Right atrium auricular region (tissue), 2 donors: ENCODE results near the gene TGFB1. TPM values are rescaled to one million over a fixed set of nuclear protein-coding genes. Genes with fewer than 3 reads are reported as not detected.

Experiments used
- DNase-seq: peaks from one replicate; pipeline ENCODE4 v3.0.0-alpha.2; 2019; ENCODE audit warnings: low spot score
- H3K27ac ChIP-seq, 2 donors: fragments of 200-600 bp; sonication (generic); 1 replicate in 1 of 2; 2 replicates in 1 of 2; pipeline ENCODE4 v1.5.1; 2016 to 2019
- H3K27me3 ChIP-seq, 2 donors: fragments of 200-600 bp; sonication (generic); one replicate each; pipeline versions ENCODE4 v1.5.1 to v1.6.0; 2017 to 2019
- H3K36me3 ChIP-seq: fragments of 200-600 bp; sonication (generic); one replicate; pipeline ENCODE4 v1.5.1; 2016
- H3K4me1 ChIP-seq, 2 donors: fragments of 200-600 bp; sonication (generic); one replicate each; pipeline versions ENCODE4 v1.5.1 to v1.6.0; 2017 to 2019
- H3K4me3 ChIP-seq, 2 donors: fragments of 200-600 bp; sonication (generic); 1 replicate in 1 of 2; 2 replicates in 1 of 2; pipeline ENCODE4 v1.5.1; 2017 to 2019; ENCODE audit warnings: mild to moderate bottlenecking in 1 of 2, moderate library complexity in 1 of 2
- H3K9me3 ChIP-seq, 2 donors: fragments of 200-600 bp; sonication (generic); one replicate each; pipeline ENCODE4 v1.5.1; 2019
- total RNA-seq, 2 donors: library from RNA; depleted of rRNA; stranded (reverse); fragments of >200 nt; gene quantifications; one replicate each; pipeline ENCODE4 v1.1.0, GENCODE V29; 2016
- TF ChIP-seq, protein P1 (sequence below), 2 donors: fragments of 200-600 bp; sonication (generic); IDR thresholded peaks; one replicate each; pipeline ENCODE4 v1.5.1; 2019; ENCODE audit warnings: antibody characterized with exemption in 2 of 2

The TGFB1 gene
- total RNA-seq, 2 donors from 2014 or later, result 17.6 to 33.7 TPM

DNA sequence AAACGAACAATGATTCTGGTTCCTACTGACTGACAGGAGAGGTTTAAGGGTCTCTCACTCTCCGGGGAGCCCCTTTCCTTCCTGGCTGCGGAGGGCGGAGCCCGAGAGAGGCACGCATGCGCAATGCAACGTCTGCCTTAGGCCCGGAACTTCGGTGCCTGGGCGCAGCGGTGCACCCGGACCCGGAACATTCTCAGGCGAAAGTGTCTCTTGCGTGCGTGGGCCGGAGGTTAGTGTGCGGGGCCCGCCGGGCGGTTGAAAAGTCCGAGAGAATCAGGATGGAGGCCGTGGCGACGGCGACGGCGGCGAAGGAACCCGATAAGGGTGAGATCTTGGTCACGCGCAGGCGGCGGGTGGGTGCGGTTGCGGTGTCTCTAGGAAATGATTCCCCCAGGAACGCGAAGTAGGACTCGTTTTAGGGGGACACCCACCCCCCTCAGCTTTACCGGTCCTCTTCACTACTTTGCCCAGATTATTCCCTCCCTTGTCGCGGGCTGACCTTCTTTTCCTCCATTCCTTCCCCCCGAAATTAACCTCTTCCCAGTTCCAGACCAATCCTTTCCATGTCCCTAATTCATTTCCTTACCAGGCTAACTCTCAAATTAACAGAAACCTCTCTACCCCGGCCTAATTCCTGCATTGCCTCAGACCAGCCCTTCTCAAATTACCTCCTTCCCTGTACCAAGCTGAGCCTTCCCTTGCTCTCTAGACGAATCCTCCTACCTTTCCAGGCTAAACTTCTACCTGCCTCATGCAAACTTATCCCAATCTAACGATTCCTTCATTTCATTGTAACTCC is 43.5 kb downstream of the TGFB1 start, which contains the start of gene CCDC97:
Gene CCDC97 (plus strand): TSS at position 140 of the 799 bp plus-strand sequence. CDS start 139 bp downstream, at position 279.
- H3K36me3 ChIP-seq, result peaks cover 43% of the 10 kb centered on the region
- H3K4me1 ChIP-seq, result peaks cover 0 to 37% of the 10 kb centered on the region in 2 donors
- DNase-seq, result peak; percentile 84
- H3K9me3 ChIP-seq, result no peaks in the 10 kb centered on the region
- TF ChIP-seq, protein P1, sequence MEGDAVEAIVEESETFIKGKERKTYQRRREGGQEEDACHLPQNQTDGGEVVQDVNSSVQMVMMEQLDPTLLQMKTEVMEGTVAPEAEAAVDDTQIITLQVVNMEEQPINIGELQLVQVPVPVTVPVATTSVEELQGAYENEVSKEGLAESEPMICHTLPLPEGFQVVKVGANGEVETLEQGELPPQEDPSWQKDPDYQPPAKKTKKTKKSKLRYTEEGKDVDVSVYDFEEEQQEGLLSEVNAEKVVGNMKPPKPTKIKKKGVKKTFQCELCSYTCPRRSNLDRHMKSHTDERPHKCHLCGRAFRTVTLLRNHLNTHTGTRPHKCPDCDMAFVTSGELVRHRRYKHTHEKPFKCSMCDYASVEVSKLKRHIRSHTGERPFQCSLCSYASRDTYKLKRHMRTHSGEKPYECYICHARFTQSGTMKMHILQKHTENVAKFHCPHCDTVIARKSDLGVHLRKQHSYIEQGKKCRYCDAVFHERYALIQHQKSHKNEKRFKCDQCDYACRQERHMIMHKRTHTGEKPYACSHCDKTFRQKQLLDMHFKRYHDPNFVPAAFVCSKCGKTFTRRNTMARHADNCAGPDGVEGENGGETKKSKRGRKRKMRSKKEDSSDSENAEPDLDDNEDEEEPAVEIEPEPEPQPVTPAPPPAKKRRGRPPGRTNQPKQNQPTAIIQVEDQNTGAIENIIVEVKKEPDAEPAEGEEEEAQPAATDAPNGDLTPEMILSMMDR (IDR thresholded peaks at IDR 0.05), result peak in 1 of 2 donors; percentile 11
- H3K27ac ChIP-seq, result peak within 1 kb of the TSS; percentile 96 to 98
- peak within 1 kb of the TSS; percentile 73 to 89 for H3K4me3 ChIP-seq
- no peaks in the 10 kb centered on the region for H3K27me3 ChIP-seq

DNA sequence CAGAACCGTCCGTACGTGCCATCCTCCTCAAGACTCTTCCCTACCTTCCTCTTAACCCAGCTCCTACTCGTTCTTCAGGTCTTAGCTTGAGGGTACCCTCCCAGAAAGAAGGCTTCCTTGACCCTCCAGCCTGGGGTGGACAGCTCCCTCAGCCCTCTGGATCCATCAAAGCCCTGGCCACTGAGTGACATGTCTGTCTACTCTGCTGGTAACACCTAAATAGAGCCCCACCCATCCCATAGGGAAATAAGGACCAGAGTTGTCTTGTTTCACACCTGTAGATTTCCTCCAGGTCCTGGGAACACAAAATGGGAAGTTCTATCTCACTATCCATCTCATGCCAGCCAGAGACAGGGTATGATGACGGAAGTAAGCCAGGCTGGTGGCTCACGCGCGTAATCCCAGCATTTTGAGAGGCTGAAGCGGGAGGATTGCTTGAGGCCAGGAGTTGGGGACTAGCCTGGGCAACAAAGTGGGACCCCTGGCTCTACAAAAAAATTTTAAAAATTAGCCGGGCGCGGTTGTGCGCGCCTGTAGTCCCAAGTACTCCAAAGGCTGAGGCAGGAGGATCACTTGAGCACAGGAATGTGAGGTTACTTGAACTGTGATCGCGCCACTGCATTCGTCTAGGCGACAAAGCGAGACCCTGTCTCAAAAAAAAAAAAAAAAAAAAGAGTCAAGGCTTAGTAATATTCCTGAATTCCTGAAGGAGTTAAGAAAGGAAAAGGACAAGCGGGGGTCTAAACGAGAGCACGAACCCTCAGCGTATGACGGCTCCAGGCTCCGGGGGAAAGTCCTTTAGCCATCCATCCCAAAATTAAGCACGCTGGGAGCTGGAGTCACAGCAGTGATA is 44.3 kb downstream of the TGFB1 start:
- no peak for DNase-seq
- no peaks in the 10 kb centered on the region for H3K27me3 ChIP-seq
- TF ChIP-seq, protein P1 (IDR thresholded peaks at IDR 0.05), result no peak
- H3K4me1 ChIP-seq, result peaks cover 0 to 37% of the 10 kb centered on the region in 2 donors
- peak overlapping the region; percentile 73 to 89 for H3K4me3 ChIP-seq
- H3K27ac ChIP-seq, result peak overlapping the region; percentile 96 to 98
- H3K36me3 ChIP-seq, result peaks cover 45% of the 10 kb centered on the region
- no peaks in the 10 kb centered on the region for H3K9me3 ChIP-seq

DNA sequence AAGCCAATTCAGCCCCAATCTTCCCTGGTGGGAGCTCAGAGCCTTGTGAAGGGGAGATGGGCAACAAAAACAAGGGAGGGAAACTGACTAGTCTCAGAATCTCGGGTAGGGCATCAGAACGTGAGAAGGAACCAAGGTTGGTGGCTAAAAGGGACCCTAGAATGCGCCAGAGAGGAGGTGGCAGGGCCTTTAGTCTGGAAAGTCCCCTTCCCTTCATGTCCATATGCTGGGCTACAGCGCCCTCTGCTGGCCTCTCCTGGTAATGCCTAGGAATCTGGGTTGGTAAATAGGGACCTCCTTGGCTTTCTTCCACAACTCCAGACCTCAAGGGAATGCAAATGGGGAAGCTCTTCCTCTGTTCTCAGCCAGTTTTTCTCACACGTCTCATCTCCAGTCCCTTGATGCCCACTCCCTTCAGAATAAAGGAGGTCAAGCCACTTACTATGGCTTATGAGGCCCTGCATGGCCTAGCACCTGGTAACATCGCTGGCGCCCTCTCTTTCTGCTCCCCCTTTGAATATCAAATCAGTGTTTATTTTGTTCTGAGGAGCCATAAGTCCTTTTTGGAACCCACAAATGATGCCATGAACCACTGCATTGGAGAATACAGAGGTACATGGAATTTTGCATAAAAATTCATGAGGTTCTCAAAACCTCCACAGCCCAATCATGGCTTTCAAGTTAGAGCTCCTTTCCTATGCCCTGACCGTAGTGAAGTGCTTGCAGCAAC is 45.1 kb downstream of the TGFB1 start:
- TF ChIP-seq, protein P1 (IDR thresholded peaks at IDR 0.05), result peak; percentile 92 to 97
- H3K4me3 ChIP-seq, result peak overlapping the region in 1 of 2 donors; percentile 73
- H3K4me1 ChIP-seq, result peaks cover 0 to 42% of the 10 kb centered on the region in 2 donors
- peaks cover 47% of the 10 kb centered on the region for H3K36me3 ChIP-seq
- peak overlapping the region; percentile 96 to 98 for H3K27ac ChIP-seq
- no peaks in the 10 kb centered on the region for H3K9me3 ChIP-seq
- DNase-seq, result peak; percentile 97
- H3K27me3 ChIP-seq, result no peaks in the 10 kb centered on the region

DNA sequence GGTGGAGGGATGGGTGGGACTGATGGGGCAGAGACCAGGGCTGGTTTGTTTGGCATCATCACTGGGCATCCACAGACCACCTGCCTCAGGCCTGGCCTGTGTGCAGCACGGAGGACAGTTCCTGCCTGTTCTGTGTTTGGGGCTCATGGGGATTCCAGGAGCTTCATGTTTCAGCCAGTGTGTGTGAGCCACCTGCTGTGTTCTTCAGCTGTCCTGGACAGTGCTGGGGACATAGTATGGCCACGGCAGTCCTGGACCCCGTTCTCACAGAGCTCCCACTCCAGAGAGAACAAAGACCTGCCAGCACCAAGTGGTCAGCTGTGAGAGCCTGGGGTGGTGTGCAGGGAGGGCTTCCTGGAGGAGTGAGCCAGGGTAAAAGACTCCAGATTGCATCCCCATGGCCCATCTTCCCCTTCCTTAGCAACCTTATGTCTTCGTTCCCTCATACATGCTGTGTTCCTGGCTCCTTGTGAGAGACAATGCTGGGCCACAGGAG is 45.7 kb downstream of the TGFB1 start:
- Histone ChIP-seq H3K36me3 (peaks cover 47% of the 10 kb centered on the region), H3K4me3 (no peak overlapping the region), H3K27ac (peak overlapping the region; percentile 96 to 98), H3K9me3 (no peaks in the 10 kb centered on the region), H3K27me3 (no peaks in the 10 kb centered on the region), H3K4me1 (peaks cover 0 to 45% of the 10 kb centered on the region in 2 donors)
- TF ChIP-seq, protein P1 (IDR thresholded peaks at IDR 0.05), result no peak
- no peak for DNase-seq
